GM13977 (cell line): ENCODE data around the gene SLC25A10.

ENCODE experiments used
- DNase-seq: peaks from one replicate; pipeline ENCODE4 v3.0.0; 2012; ENCODE audit warnings: low spot score
- CTCF ChIP-seq: IDR thresholded peaks from 2 replicates; pipeline ENCODE4 v1.5.1; 2012; ENCODE audit warnings: mild to moderate bottlenecking, control low read depth; ENCODE audit not compliant: insufficient read depth; ENCODE audit errors: extremely low read depth, missing control alignments
- in situ Hi-C: fragments of 300-500 bp; cut with MboI; formaldehyde crosslinking; loops from one replicate; pipeline ENCODE4 v1.12.0; 2022; ENCODE audit warnings: low sequenced_read_pairs, low pct_unique_long_range_greater_than_20kb, mixed read lengths, inconsistent platforms; ENCODE audit not compliant: unreplicated experiment

The SLC25A10 gene

DNA sequence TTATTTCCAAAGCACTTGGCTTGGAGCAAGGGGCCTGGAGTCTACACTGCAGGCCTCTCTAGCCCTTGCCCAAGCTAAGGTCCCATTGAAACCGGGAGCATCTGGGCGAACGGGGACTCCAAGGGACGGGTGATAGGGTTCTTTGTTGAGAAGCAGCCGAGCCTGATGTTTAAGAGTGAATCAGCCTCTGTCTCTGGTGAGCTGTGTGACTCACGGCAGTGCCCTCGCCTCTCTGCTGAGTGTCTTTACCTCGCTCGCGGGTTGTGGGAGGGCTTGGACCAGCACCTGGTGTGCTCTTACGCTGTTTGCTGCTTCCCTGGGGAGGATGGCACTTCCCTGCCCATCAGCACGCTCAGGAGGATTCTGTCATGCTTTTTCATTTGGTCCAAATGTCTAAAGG is 27.0 kb upstream of the SLC25A10 start:
- in situ Hi-C loops, result no loop called here
- no peak for DNase-seq
- TF ChIP-seq CTCF, result no peak

- in situ Hi-C loops, result no loop called here
- no peak for TF ChIP-seq CTCF
- DNase-seq, result no peak
These were observed 25.5 kb upstream of the SLC25A10 start for GRCh38 chr17:81686614-81687013.

GRCh38 chr17:81687770-81688541 is 24.1 kb upstream of the SLC25A10 start:
- no peak for TF ChIP-seq CTCF
- DNase-seq, result no peak
- in situ Hi-C loops, result no loop called here

- DNase-seq, result no peak
- in situ Hi-C loops, result no loop called here
- TF ChIP-seq CTCF, result no peak
These were observed 23.5 kb upstream of the SLC25A10 start for GRCh38 chr17:81688616-81689015.

- no peak for DNase-seq
- TF ChIP-seq CTCF, result no peak
- in situ Hi-C loops, result no loop called here
These were observed 22.0 kb upstream of the SLC25A10 start for GRCh38 chr17:81690066-81690465.

DNA sequence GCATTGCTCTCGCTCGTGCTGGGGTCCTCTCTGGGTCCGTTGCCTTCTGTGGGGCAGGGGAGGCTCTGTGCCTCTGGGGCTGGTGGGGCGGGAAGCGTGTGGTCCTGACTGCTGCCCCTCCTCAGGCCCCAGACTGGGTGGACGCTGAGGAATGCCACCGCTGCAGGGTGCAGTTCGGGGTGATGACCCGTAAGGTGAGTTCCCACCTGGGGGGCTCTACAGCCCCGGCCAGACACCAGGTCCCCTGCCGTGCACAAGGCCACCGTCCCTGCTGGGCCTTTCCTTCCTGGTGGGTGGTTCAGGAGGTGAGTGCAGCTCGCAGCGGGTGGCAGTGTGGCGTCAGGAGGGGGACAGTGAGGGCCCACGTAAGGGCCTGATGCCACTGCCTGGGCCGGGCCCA is 21.5 kb upstream of the SLC25A10 start:
- DNase-seq, result no peak

More for the DNA sequence above, 21.5 kb upstream of the SLC25A10 start:
- TF ChIP-seq CTCF, result no peak
- in situ Hi-C loops, result no loop called here
